Jurkat, Clone E6-1 (cell line): Measurements from ENCODE around the gene FBXL3.

Source experiments
- DNase-seq: peaks from one replicate; pipeline ENCODE4 v3.0.0-alpha.2; 2011; ENCODE audit warnings: low read depth, low spot score
- H3K4me3 ChIP-seq: 2 replicates; pipeline ENCODE4 v1.5.1; 2011; ENCODE audit warnings: mild to moderate bottlenecking, low read length, control low read depth, moderate library complexity

The FBXL3 gene

DNA sequence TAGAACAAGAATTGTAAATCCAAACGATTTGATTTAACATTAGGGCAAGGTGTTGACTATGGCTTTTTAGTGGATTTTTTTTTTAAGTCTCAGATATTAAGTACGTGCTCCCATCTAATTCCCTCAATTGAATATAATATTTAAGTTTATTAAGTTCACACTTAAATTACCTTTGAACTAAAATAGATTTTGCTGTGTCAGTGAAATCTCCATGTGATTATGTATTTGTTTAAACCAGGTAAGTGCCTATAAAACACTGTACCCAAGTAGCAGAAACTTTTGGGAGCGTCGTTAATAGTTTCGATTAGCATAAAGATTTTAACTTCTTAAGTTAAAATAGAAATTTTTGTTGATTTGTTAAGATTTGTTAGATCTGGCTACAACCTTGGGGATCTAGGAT lies 33.5 kb downstream of the FBXL3 start:
- H3K4me3 ChIP-seq: no peak overlapping the region
- no peak for DNase-seq

DNA sequence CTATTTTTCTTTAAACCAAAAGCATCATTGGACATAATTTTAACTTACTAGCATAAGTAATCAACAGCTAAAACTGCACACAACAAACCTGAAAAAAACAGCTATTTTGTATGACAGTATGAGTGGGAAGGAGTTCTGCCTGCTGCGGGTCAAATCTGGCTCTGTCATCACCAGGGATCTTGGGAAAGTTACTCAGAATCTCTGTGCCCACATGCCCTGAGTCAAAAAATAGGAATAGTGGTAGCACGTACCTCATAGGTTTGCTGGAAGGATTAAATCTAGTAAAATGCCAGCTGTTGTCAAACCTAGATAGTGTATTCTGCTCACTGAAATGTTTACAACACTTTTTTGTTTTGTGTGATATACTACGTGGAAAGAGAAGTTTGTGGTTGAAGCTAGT lies 33.9 kb downstream of the FBXL3 start:
- DNase-seq: no peak
- peak overlapping the region; percentile 96 for H3K4me3 ChIP-seq

DNA sequence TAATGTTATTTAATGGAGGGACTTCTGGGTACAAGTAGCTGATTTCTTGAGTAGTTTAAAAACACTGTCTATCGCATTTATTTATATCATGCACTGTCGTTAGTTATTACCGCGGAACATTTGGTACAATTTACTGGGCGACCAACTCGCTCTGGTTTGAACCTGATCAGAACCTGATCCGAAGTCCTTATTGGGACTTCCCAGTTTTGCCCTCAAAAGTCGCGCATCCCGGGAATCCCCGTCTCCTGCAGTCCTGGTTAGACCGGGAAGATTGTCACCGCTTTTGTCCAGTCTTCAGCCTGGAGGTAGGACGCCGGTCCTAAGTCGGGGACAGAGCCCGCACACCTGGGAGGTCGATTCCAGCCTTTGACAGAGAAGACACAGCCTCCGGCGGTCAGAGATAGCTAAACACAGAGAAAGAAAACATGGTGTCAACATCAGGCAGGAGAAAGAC lies 34.4 kb downstream of the FBXL3 start:
- peak overlapping the region; percentile 96 for H3K4me3 ChIP-seq

DNA sequence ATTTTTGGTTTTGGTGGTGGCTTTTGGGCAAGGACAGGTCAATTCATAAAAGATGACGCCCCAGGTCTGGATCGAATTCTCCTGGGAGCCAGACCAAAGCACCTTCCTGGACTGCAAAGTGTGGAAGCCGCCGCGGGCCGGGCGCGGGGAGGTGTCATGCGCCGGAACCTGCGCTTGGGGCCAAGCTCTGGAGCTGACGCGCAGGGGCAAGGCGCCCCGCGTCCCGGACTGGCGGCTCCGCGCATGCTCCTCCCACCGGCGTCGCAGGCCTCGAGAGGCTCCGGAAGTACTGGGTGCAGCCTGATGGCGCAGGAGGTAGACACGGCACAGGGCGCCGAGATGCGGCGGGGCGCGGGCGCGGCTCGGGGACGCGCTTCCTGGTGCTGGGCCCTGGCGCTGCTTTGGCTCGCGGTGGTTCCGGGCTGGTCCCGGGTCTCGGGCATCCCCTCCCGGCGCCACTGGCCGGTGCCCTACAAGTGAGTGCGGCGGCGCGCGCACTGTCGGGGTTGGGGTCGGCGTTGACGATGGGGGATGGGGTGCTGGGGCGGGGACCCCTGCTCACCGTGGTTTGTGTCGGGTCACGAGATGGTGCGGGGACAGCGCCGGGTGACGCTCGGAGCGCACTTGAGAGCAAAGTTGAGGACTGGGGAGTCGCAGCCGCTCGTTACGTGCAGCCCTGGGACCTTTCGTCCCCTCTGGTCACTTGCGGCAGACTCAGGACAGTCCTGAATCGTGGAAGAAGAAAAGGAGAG lies 35.0 kb downstream of the FBXL3 start, which contains the start of gene CLN5:
Gene CLN5 (plus strand): TSS at position 286 of the 752 bp plus-strand sequence. CDS start 18 bp downstream, at position 304.
- DNase-seq: peak; percentile 90
- peak within 1 kb of the TSS; percentile 96 for H3K4me3 ChIP-seq

More for the DNA sequence above, 34.4 kb downstream of the FBXL3 start:
- no peak for DNase-seq

DNA sequence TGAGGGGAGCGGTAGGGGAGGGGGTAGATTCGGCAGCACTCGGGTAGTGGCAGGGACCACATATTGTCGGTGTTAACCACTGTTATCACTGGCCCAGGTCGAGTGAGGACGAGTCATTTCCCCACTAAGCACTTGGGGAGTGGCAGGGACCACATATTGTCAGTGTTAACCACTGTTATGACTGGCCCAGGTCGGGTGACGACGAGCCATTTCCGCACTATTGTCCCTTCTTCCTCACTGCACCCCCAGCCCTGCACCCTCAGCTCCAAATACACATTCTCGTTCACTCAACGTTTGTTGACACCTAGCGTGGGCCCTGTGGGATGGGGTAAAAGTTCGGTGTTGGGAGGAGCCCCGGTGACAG lies 35.5 kb downstream of the FBXL3 start:
- H3K4me3 ChIP-seq: peak overlapping the region; percentile 96
- DNase-seq: no peak

DNA sequence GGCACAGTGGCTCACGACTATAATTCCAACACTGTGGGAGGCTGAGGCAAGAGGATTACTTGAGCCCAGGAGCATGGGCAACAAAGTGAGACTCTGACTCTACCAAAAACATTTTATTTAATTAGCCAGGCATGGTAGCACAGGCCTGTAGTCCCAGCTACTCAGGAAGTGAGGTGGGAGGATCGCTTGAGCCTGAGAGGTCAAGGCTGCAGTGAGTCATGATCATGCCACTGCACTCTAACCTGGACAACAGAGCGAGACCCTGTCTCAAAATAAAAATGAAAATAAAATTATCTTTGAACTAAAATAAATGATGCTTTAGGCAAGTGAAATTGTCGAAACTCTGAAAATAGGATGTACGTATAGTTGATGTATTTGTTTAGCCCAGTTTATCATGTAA lies 43.3 kb downstream of the FBXL3 start:
- DNase-seq: no peak

DNA sequence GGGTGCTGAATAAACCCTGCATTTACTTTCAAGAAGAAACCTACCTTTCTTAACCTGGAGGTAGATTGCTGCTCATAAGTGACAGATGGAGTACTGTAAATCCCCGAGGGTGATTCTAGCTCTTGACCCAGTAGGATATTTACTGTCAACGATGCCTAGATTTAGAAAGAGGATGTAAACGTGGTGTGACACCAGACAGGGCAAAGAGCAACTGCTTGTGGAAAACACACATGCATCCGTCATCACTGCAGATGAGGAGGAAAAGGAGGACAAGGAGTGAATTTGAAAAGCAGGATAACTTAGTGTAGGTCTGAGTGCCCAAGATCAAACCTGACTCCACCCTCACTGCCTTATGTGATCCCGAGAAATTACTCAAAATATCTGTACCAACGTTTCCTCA lies 44.9 kb downstream of the FBXL3 start:
- no peak overlapping the region for H3K4me3 ChIP-seq
- DNase-seq: no peak

More for the DNA sequence above, 43.3 kb downstream of the FBXL3 start:
- no peak overlapping the region for H3K4me3 ChIP-seq

DNA sequence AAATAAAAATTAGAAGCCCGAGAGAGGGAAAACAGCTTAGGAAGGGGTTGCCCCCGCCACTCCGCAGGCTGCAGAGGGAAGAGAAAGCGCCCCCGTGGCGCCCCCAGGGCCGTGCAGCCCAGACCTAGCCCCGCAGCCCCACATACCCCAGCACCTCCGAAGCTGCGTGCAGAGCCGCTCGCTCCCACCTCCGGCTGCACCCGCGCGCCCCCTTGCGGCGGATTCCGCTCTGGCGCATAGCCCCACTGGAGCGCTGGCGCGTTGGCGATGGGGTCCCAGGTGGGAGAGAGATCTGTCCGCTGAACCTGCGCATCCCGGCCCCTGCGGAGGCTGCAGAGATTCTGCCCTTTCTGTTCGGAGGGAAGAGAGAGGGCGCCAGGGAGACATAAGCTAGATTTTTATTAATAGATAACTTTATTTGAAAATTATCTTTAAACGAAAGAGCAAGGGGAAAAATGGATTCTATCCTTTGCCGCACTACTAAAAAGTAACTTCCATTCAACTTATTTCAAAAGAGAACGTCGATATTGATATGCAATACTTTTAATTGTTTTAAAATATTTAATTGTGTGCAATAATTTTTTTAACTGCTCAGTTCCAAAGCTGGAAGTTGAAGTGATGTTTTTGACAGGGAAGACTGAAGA lies 46.8 kb downstream of the FBXL3 start:
- H3K4me3 ChIP-seq: no peak overlapping the region; the same call in 1 of the 2 replicates
- DNase-seq: peak; percentile 51

DNA sequence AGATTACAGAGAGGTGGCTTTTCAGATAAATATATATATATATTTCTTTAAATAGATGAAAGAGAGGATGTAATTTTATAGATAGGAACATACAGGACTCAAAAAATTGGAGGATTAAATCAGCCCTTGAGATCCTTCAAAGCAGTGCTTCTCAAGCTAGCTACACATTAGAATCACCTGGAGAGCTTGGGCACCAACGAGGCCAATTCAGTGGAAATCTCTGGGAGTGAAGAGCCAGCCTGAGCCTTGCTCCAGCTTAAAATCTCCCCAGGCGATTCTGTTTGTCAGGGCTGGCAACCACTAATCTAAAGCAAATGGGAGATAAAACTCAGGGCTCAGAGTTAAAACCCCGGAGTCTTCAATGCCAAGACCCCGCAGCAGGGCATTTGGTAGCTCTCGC lies 50.0 kb downstream of the FBXL3 start:
- no peak overlapping the region for H3K4me3 ChIP-seq
- no peak for DNase-seq

DNA sequence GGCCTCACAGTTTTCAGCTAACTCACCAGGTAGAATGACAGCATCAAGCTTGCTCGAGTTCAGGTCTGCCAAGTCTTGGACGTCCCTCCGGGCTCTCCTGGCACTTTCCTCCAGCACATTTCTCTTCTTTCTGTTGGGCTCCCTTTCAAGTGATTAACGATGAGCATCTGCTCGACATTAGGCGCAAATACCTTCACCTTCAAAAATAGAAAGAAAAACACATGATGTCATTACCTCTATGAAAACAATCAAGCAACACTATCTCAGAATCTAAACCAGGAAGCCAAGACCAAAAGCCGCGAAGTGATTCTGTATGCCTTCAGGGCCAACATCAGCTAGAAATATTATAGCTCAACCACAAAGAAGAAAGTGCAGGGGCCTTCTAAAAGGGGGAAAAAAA lies 50.5 kb downstream of the FBXL3 start:
- DNase-seq: peak; percentile 56

DNA sequence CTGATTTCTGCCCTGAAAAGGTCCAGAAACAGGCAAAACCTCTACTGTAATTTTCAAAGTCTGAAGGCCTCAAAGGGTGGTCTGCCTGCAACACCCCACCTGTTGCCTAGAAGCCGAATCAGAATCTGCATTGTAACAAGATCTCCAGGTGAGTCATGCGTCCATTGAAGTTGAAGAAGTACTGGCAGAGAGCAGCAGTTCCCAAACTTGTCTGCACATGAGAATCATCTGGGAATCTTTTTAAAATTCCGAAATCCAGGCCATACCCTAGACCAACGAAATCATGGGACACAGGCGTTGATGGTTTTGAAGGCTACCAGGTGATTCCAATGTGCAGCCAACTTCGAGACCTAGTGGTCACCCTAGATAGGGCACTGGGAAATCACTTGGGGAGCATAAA lies 51.1 kb downstream of the FBXL3 start:
- DNase-seq: no peak
- no peak overlapping the region for H3K4me3 ChIP-seq

More for the DNA sequence above, 50.5 kb downstream of the FBXL3 start:
- H3K4me3 ChIP-seq: no peak overlapping the region

DNA sequence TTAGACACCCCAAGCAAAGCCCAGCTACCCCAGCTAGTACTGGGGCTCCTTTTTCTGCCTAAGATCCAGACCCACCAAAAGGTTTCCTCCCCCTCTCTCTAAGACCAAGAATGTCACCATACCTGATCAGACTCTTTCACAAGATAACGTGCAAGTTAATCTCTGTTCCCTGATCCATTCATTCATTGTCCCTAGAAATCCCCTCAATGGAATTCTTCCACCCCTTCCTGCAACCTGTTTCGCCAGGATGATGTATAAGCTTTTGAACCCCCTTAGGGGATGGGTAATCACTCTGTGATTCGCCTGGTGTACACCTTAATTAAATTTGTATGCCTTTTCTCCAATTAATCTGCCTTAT lies 52.4 kb downstream of the FBXL3 start:
- no peak overlapping the region for H3K4me3 ChIP-seq
- DNase-seq: no peak

DNA sequence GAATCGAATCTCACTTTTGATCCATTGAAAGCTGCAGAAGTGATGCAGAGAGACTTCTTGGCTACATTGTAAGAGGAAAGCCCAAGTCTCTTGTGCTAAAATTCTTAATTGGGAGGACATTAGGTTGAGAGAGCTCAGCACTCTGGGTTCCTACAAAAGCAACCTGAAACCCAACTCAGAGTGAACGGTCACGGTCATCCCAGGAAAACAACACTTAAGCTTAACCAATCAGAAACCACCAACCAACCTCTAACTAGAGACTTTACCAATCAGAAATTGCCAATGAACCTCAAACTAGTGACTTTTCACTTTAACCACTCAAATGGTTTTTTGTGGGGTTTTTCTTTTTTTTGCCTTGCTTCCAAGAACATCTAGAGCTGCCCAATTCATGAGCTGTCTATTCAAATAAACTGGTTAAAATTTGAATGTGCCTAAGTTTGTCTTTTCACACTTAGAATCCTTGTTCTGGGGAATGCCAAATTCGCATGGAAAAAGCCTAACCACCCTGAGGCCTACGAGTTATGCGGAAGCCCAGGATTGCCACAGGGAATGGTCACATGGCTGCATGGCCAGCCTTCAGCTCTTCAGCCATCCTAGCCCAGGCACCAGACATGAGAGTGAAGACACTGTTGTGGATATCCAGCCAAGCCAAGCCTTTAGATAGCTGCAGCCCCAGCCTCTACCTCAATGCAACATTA lies 52.9 kb downstream of the FBXL3 start:
- no peak for DNase-seq
- H3K4me3 ChIP-seq: no peak overlapping the region

DNA sequence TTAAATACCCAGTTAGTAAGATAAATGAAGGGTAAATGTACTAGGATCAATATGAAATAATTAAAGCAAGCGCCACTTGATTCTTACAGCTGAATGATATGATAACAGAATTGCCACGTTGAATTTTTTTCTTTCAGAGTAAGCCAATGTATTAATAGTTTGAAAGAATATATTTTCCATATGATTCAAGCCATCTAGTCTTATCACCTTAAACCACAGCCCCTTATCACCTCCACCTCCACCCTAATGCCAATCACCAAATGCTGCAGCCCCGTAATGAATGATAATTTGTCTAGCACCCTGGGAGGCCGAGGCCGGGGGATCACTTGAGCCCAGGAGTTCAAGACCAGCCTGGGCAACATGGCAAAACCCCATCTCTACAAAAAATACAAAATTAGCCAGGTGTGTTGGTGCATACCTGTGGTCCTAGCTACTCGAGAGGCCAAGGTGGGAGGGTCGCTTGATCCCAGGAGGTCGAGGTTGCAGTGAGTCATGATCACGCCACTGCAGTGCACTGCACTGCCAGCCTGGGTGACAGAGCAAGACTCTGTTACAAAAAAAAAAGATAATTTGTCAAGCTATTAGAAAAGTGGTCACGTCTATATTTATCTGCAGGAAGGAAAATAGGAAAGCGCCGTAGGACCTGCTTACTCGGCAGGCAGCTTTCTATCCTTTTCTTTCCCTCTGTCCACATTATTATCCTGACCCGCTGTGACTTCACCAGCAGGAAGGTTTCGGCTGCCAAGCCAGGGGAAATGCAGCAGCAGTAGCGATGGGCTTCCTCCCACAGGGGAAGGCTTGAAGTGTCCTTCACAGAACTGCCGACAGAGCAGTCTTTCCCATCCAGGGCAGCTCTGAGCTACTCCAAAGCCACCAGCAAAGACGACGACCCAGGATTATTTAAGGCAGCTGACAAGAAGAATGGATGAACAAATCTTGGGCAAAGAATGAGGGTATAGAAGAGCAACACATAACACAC lies 54.8 kb downstream of the FBXL3 start:
- DNase-seq: no peak
- no peak overlapping the region for H3K4me3 ChIP-seq

DNA sequence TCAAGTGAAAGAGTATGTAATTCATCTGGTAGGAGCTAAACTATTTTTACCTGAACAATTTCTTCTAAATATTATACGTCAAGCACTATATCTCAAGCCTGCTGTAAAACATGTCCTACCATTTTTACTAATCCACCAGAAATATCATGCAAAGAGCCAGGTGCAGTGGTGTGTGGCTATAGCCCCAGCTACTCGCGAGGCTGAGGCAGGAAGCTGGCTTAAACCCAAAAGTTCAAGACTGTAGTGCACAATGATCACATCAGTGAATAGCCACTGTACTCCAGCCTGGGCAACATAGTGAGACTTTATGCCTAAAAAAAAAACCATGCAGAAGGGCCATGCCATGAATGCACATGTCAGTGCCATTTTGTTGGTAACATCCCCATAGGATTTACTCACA lies 55.7 kb downstream of the FBXL3 start:
- H3K4me3 ChIP-seq: no peak overlapping the region
- DNase-seq: no peak

DNA sequence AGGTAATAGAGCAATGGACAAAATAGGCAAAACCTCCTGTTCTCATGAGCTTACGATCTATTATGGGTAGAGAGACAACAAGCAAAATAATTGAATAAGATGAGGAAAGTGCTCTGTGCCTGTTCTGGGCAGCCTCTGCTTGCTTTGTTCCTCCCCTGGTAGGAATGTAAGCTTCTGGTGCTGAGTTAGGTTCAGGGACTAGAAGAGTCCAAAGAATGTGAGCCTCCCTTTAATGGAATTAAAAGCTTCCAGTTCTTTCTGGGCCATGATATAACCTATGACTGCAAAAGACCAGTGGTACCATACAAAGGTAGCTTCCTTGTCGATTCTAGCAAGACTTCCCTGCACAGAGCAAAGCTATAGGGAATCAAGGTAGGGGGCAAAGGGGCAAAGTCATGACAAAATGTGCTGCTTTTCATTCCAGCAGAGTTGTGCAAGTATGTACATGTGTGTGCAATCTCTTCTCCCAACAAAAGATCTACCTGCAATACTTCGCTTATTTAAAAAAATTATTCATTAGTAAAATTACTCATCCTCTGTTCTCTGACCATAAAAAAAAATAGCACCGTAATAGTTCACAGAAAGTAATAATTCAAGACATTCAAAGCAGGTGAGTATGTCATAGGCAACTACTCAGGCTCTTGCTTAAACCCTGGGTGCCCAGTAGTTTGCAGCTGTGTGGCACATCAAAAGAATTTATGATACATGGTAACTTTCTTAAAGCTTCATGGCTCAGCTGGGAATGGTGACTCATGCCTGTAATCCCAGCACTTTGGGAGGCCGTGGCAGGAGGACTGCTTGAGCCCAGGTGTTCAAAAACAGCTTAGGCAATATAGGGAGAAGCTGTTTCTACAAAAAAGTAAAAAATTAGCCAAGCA lies 57.2 kb downstream of the FBXL3 start:
- no peak overlapping the region for H3K4me3 ChIP-seq
- DNase-seq: no peak

DNA sequence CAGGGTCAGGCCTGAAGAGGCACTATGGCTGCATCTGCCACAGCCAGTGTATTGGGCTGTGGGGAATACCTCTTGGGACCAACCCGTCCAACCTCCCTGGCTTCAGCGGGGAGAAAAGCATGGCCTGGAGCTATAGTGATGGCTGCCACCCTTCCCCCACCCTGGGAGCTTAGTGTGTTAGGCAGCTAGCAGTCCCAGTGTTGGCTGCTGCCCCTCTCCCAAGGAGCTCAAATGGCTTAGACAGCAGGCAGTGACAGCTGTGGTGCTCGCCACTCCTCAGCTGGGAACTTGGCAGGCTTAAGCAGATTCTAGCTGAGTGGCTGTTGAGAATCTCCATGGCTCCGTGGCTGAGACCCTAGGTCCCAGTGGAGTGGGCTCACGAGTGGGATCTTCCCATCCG lies 58.9 kb downstream of the FBXL3 start:
- DNase-seq: no peak
- H3K4me3 ChIP-seq: no peak overlapping the region

DNA sequence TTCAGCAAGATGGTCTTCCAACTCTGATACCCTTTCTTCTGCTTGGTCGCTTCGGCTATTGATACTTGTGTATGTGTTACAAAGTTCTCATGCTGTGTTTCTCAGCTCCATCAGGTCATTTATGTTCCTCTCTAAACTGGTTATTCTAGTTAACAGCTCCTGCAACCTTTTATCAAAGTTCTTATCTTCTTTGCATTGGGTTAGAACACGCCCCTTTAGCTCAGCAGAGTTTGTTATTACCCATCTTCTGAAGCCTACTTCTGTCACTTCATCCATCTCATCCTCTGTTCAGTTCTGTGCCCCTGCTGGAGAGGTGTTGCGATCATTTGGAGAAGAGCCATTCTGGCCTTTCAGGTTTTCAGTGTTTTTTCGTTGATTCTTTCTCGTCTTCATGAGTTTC lies 59.9 kb downstream of the FBXL3 start:
- DNase-seq: no peak

More for the DNA sequence above, 59.9 kb downstream of the FBXL3 start:
- no peak overlapping the region for H3K4me3 ChIP-seq
